ENCODE data around the gene TSPAN18.

TSPAN18 gene

DNA sequence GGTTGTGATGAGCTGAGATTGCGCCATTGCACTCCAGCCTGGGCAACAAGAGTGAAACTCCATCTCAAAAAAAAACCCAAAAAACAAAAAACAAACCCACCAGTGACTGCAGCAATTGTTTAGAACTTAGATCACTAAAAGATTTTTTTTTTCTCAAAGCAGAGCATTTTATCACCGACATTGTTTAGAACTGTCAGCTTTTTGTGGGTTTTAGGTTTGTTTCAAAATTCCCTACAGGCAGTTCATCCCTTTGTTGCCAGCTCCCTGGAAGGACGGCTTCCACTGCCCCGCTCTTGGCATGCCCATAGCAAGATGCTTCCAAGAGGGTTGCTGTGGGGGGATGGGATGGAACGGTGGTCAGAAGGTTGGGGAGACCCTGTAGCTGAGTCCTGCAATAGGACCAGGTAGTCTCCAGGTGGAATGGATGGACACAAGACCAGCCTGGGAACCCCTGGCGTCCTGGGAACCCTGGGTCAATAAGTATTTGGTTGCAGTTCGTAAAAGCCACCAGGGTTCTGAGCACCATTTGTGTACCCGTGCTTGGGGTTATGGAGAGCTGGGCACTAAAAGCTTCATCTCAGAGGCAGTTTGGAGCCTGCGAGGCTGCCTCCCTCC, 46.7 kb downstream of the TSPAN18 start:
- H3K36me3 Mint-ChIP-seq, result no peaks in the 10 kb centered on the region
- H3K4me3 Mint-ChIP-seq, result no peak overlapping the region
- no peaks in the 10 kb centered on the region for H3K9me3 Mint-ChIP-seq
- H3K27ac Mint-ChIP-seq, result no peak overlapping the region
- H3K4me1 Mint-ChIP-seq, result peaks cover 21% of the 10 kb centered on the region
- ATAC-seq (no peak), DNase-seq (ENCODE audit: low spot score in 2 of 2) (no peak)

DNA sequence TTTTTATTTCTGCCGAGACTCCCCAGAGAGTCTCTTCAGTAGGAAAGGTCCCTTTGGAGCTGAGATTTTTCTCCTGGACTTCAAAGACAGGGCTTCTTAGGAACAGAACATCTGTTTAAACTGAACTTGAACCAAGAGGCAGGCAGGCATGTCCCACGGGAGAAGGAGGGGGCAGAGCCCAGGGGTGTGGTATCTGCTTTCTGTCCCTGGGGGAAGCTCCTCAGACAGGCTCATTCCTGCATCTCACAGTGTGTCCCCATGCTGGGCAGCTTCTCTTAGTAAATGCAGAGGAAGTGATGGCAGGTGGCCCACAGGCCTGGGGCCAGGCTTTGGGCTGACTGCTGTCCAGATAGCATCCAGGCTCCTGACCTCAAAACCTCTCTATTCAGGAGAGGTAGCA, 47.3 kb downstream of the TSPAN18 start:
- ATAC-seq (no peak), DNase-seq (ENCODE audit: low spot score in 2 of 2) (no peak)
- Mint-ChIP-seq H3K9me3 (no peaks in the 10 kb centered on the region), H3K4me1 (peaks cover 21% of the 10 kb centered on the region), H3K36me3 (no peaks in the 10 kb centered on the region), H3K4me3 (no peak overlapping the region), H3K27ac (no peak overlapping the region)

DNA sequence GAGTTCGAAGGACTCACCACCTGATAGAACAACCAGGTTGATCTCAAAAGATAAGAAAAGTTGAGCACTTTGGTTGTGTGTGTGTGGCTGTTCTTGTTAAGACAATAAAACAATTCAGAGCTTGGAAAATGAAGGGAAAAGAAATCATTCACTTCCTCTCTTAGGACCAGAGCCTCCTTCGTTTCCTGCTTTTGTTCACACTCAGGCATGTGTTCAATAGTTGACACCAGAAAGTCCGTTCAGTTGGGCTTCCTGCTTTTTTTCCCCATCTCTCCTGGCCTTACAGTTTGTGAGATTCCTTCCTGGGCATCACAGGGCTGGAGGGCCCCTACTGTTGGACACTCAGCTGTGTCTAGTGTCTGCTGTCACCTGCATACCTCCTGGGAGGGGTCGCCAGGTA, 48.0 kb downstream of the TSPAN18 start:
- Mint-ChIP-seq H3K9me3 (no peaks in the 10 kb centered on the region), H3K4me1 (peaks cover 21% of the 10 kb centered on the region), H3K27ac (no peak overlapping the region), H3K4me3 (no peak overlapping the region), H3K36me3 (no peaks in the 10 kb centered on the region)
- no peak for ATAC-seq
- no peak for DNase-seq (ENCODE audit: low spot score in 2 of 2)

DNA sequence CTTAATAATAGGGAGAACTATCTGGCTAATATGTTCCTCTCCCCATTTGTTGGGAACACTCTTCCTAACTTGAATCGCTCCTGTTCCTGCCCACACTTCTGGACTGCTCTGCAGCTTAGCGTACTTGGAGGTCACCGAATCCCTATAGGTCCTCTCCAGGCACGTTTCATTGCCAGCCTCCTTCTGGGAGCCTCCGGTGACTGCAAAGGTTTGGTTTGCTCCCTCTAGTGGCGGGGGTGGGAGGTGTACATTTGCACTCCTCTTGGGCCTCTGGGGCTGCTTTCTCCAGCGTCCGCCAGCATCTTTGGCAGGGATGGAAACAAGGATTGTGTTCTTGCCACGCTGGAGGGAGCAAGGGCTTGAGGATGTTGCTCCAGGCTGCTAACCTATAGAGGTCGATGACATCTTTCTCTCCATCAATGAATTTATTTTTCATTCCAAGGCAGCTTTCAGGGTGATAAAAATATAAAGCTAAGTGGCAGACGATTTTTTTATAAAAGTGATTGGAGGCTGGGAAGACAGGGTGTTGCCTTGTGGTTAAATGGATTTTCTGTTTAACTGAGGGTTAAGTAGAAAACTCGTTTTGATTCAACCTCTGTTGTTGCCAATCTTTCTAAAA, 48.7 kb downstream of the TSPAN18 start:
- Mint-ChIP-seq H3K4me1 (peaks cover 17% of the 10 kb centered on the region), H3K4me3 (no peak overlapping the region), H3K9me3 (no peaks in the 10 kb centered on the region), H3K27ac (no peak overlapping the region), H3K36me3 (no peaks in the 10 kb centered on the region)
- ATAC-seq (peak; percentile 74), DNase-seq (ENCODE audit: low spot score in 2 of 2) (peak; percentile 24 to 68)

GRCh38 chr11:44775985-44776446, 49.3 kb downstream of the TSPAN18 start:
- no peaks in the 10 kb centered on the region for H3K36me3 Mint-ChIP-seq
- no peaks in the 10 kb centered on the region for H3K9me3 Mint-ChIP-seq
- no peak overlapping the region for H3K27ac Mint-ChIP-seq
- ATAC-seq (no peak), DNase-seq (ENCODE audit: low spot score in 2 of 2) (no peak)
- no peak overlapping the region for H3K4me3 Mint-ChIP-seq
- H3K4me1 Mint-ChIP-seq, result peaks cover 17% of the 10 kb centered on the region

DNA sequence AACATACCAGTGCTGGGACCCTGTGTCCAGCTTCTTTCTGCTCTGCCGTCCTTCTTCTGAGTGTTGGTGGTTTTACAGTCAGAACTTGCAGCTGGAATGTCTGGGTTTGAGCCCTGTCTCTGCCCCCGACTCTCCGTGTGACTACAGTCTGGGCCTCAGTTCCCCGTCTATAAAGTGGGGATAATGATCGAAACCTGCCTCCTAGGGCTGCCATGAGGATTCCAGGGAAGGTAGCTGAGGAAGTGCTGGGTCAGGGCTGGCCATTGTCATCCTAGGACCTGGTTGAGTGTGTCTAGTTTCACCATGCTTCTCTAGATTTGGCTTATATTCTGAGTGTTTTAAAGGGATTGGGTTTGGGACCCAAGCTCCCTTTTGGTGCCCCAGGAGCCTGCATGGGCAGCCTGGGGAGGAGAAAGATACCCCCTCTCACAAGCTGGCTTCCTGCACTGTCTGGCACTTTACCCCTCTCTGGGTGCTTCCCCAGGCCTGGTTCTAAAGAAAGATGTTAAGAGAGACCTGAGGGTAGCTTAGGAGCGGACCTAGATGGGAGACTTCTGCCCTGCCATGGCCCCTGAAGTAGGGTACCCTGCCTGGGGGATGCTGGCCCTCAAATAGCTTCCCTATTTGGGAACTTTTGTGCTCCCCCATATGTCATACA, 49.9 kb downstream of the TSPAN18 start:
- no peak for ATAC-seq

DNA sequence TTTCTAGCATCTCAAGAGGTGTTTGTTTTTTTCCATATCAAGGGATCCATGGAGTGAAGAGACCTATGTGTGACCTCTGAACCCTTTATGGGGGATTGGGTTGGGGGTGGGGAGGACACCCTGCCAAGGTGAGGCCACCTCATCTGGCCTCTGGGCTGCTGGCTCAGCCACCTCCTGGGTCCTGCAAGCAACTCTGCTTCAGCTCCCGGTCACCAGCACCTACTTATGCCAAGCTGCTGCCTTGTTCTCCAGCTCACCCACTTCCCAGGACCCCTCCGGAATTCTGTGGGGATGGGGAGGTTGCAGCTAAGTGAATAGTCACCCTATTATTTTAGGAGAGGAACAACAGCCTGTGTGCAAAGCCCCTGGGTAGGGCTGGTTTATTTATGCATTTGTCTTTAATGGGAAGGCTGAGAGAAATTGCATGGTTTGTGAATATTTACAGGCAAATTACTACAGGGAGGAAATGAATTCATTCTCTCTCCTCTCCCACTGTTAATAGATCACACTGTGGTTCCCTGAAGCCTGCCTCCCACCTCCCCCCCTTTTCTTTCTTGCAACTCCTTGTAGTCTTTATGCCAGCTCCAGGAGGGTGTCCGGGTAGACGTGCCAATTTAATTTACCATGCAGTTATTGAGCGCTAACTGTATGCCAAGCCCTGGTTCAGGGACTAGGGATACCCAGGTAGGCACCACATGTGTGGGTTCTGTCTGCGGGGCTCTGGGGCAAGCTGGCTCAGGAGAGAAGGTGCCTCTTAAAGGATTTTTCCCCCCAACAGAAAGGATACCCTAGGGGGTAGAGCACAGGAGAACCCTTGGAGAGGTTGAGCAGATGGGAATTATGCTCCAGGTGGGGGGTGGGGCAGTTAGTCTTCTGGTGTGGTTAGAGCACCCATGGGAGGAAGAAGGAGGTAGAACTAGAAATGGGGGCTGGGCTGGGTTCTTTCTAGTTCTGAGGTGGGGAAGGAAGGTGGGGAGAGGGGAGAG, 50.7 kb downstream of the TSPAN18 start:
- Mint-ChIP-seq H3K4me3 (no peak overlapping the region), H3K36me3 (no peaks in the 10 kb centered on the region), H3K4me1 (peaks cover 19% of the 10 kb centered on the region), H3K27ac (no peak overlapping the region), H3K9me3 (no peaks in the 10 kb centered on the region)
- no peak for DNase-seq (ENCODE audit: low spot score in 2 of 2)
- no peak for ATAC-seq

More for the DNA sequence above, 49.9 kb downstream of the TSPAN18 start:
- H3K27ac Mint-ChIP-seq, result no peak overlapping the region
- H3K9me3 Mint-ChIP-seq, result no peaks in the 10 kb centered on the region
- H3K4me1 Mint-ChIP-seq, result peaks cover 19% of the 10 kb centered on the region
- no peak for DNase-seq (ENCODE audit: low spot score in 2 of 2)
- H3K4me3 Mint-ChIP-seq, result no peak overlapping the region
- H3K36me3 Mint-ChIP-seq, result no peaks in the 10 kb centered on the region

- no peak for DNase-seq (ENCODE audit: low spot score in 2 of 2)
- no peak overlapping the region for H3K4me3 Mint-ChIP-seq
- no peaks in the 10 kb centered on the region for H3K36me3 Mint-ChIP-seq
- H3K9me3 Mint-ChIP-seq, result no peaks in the 10 kb centered on the region
- no peak for ATAC-seq
- H3K4me1 Mint-ChIP-seq, result peaks cover 19% of the 10 kb centered on the region
- H3K27ac Mint-ChIP-seq, result no peak overlapping the region
These were observed 51.7 kb downstream of the TSPAN18 start for GRCh38 chr11:44778195-44779100.

DNA sequence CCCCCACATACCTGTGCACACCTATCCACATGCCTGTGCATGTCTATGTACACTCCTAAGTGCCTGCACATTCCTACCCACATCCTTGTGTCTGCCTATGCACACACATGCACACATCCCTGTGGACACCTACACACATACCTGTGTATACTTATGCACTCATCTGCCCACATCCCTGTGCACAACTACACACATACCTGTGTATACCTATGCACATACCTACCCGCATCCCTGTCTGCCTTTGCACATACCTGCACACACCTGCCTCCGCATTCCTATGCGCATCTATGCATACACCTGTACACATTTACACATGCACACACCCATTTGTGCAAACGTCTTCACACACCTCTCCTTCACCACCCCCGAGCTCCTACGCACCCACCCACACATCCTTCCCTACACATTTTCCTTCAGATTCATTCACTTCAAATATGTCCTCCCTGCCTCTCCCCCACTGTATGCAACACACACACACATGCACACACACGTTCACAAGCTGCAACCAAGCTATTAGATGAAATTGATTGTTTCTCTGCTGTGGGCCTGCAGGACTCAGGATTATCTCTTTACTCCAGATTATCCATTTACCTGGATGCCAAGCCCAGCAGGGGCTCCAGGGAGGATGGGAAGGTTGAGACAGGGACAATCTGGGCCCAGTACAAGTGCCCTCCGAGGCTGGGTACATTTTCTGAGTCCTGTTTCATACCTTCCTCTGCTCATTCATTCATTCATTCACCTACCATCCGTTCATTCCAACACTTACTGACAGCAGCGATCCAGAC, 53.2 kb downstream of the TSPAN18 start:
- H3K27ac Mint-ChIP-seq, result no peak overlapping the region
- H3K4me1 Mint-ChIP-seq, result peaks cover 14% of the 10 kb centered on the region
- DNase-seq (ENCODE audit: low spot score in 2 of 2) (no peak), ATAC-seq (no peak)
- H3K36me3 Mint-ChIP-seq, result no peaks in the 10 kb centered on the region
- no peak overlapping the region for H3K4me3 Mint-ChIP-seq
- H3K9me3 Mint-ChIP-seq, result no peaks in the 10 kb centered on the region

GRCh38 chr11:44780940-44781631, 54.3 kb downstream of the TSPAN18 start:
- Mint-ChIP-seq H3K9me3 (no peaks in the 10 kb centered on the region), H3K27ac (no peak overlapping the region), H3K36me3 (no peaks in the 10 kb centered on the region), H3K4me3 (no peak overlapping the region), H3K4me1 (peaks cover 15% of the 10 kb centered on the region)
- ATAC-seq, result no peak
- DNase-seq (ENCODE audit: low spot score in 2 of 2), result no peak

DNA sequence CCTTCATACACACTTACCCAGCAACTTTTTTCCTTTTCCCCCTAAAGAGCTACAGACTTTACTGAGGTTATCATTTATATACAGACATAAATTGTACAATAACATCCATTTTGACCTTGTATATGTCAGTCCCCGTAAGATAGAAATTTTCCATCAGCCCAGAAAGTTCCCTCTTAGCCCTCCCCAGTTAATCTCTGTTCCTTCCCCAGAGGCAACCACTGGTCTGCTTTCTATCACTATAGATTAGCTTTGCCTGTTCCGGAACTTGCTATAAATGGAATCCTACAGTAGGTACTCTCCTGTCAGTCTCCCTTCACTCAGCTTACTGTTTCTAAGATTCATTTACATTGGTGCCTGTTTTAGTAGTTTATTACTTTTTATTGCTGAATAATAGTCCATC, 54.9 kb downstream of the TSPAN18 start:
- H3K27ac Mint-ChIP-seq, result no peak overlapping the region
- no peak for DNase-seq (ENCODE audit: low spot score in 2 of 2)
- ATAC-seq, result no peak
- H3K4me3 Mint-ChIP-seq, result no peak overlapping the region
- no peaks in the 10 kb centered on the region for H3K36me3 Mint-ChIP-seq
- peaks cover 16% of the 10 kb centered on the region for H3K4me1 Mint-ChIP-seq
- H3K9me3 Mint-ChIP-seq, result no peaks in the 10 kb centered on the region

DNA sequence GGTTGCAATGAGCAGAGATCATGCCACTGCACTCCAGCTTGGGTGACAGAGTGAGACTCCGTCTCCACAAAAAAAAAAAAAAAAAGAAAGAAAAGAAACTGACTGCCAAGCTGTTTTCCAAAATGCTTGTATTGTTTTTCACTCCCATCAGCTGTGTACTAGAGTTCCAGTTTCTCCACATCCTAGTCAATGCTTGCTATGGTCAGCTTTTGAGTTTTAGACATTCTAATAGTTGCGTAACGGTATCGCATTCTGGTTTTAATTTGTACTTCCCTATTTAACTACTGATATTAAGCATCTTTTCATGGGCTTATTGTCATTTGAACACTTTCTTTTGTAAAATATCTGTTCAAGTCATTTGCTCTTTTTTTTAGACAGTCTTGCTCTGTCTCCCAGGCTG, 55.7 kb downstream of the TSPAN18 start:
- Mint-ChIP-seq H3K4me1 (peaks cover 16% of the 10 kb centered on the region), H3K9me3 (no peaks in the 10 kb centered on the region), H3K36me3 (no peaks in the 10 kb centered on the region), H3K27ac (no peak overlapping the region), H3K4me3 (no peak overlapping the region)
- DNase-seq (ENCODE audit: low spot score in 2 of 2), result no peak
- ATAC-seq, result no peak

- ATAC-seq, result no peak
- no peak for DNase-seq (ENCODE audit: low spot score in 2 of 2)
- Mint-ChIP-seq H3K27ac (no peak overlapping the region), H3K4me3 (no peak overlapping the region), H3K36me3 (no peaks in the 10 kb centered on the region), H3K9me3 (no peaks in the 10 kb centered on the region), H3K4me1 (peaks cover 16% of the 10 kb centered on the region)
These were observed 57.6 kb downstream of the TSPAN18 start for GRCh38 chr11:44784436-44784760.
